ENCODE results near the gene SUGCT.

SUGCT gene

GRCh38 chr7:40611095-40611871, 476.5 kb downstream of the SUGCT start:
- Histone ChIP-seq H3K27me3 (ENCODE audit: insufficient read depth, low read length, poor library complexity, severe bottlenecking) (no peaks in the 10 kb centered on the region), H3K79me2 (ENCODE audit: insufficient read depth, low read length) (no peaks in the 10 kb centered on the region), H3F3A (ENCODE audit: low read depth) (no peaks in the 10 kb centered on the region), H3K9ac (ENCODE audit: low read depth, low read length, poor library complexity, severe bottlenecking) (no peak overlapping the region), H3K4me2 (ENCODE audit: low read depth, low read length, poor library complexity, severe bottlenecking) (no peak overlapping the region), H4K20me1 (ENCODE audit: insufficient read depth, low read length, poor library complexity, severe bottlenecking) (no peaks in the 10 kb centered on the region), H3K4me1 (ENCODE audit: insufficient read depth, low read length, poor library complexity, severe bottlenecking) (no peaks in the 10 kb centered on the region), H2AFZ (ENCODE audit: low read length) (no peak overlapping the region), H3K9me3 (ENCODE audit: insufficient read depth, low read depth, low read length) (no peaks in the 10 kb centered on the region), H3K9me2 (replicated peaks; ENCODE audit: low read depth, low read length) (no peaks in the 10 kb centered on the region), H3K36me3 (ENCODE audit: insufficient read depth, low read length) (no peaks in the 10 kb centered on the region), H3K4me3 (ENCODE audit: low read length, poor library complexity, severe bottlenecking) (no peak overlapping the region)
- no peak for TF ChIP-seq CTCF (conservative IDR thresholded peaks at IDR 0.05; ENCODE audit: low read length)
- TF ChIP-seq EZH2phosphoT487 (IDR thresholded peaks at IDR 0.05; ENCODE audit: borderline replicate concordance): no peak

GRCh38 chr7:40612298-40612697, 477.5 kb downstream of the SUGCT start:
- H3K9me2 ChIP-seq (replicated peaks; ENCODE audit: low read depth, low read length): no peaks in the 10 kb centered on the region
- H4K20me1 ChIP-seq (ENCODE audit: insufficient read depth, low read length, poor library complexity, severe bottlenecking): no peaks in the 10 kb centered on the region
- no peaks in the 10 kb centered on the region for H3K79me2 ChIP-seq (ENCODE audit: insufficient read depth, low read length)
- no peaks in the 10 kb centered on the region for H3K9me3 ChIP-seq (ENCODE audit: insufficient read depth, low read depth, low read length)
- no peaks in the 10 kb centered on the region for H3K36me3 ChIP-seq (ENCODE audit: insufficient read depth, low read length)
- H2AFZ ChIP-seq (ENCODE audit: low read length): no peak overlapping the region
- no peak for TF ChIP-seq CTCF (conservative IDR thresholded peaks at IDR 0.05; ENCODE audit: low read length)
- no peak for TF ChIP-seq EZH2phosphoT487 (IDR thresholded peaks at IDR 0.05; ENCODE audit: borderline replicate concordance)
- no peak overlapping the region for H3K4me3 ChIP-seq (ENCODE audit: low read length, poor library complexity, severe bottlenecking)
- H3F3A ChIP-seq (ENCODE audit: low read depth): no peaks in the 10 kb centered on the region
- H3K27me3 ChIP-seq (ENCODE audit: insufficient read depth, low read length, poor library complexity, severe bottlenecking): no peaks in the 10 kb centered on the region
- H3K4me1 ChIP-seq (ENCODE audit: insufficient read depth, low read length, poor library complexity, severe bottlenecking): no peaks in the 10 kb centered on the region
- no peak overlapping the region for H3K4me2 ChIP-seq (ENCODE audit: low read depth, low read length, poor library complexity, severe bottlenecking)
- H3K9ac ChIP-seq (ENCODE audit: low read depth, low read length, poor library complexity, severe bottlenecking): no peak overlapping the region

GRCh38 chr7:40619647-40620046, 484.8 kb downstream of the SUGCT start:
- no peak overlapping the region for H3K4me3 ChIP-seq (ENCODE audit: low read length, poor library complexity, severe bottlenecking)

More at GRCh38 chr7:40619647-40620046, 484.8 kb downstream of the SUGCT start:
- H3F3A ChIP-seq (ENCODE audit: low read depth): no peaks in the 10 kb centered on the region
- no peaks in the 10 kb centered on the region for H4K20me1 ChIP-seq (ENCODE audit: insufficient read depth, low read length, poor library complexity, severe bottlenecking)
- TF ChIP-seq EZH2phosphoT487 (IDR thresholded peaks at IDR 0.05; ENCODE audit: borderline replicate concordance) (no peak), CTCF (conservative IDR thresholded peaks at IDR 0.05; ENCODE audit: low read length) (no peak)
- peaks cover 9% of the 10 kb centered on the region for H3K27me3 ChIP-seq (ENCODE audit: insufficient read depth, low read length, poor library complexity, severe bottlenecking)
- H3K9me2 ChIP-seq (replicated peaks; ENCODE audit: low read depth, low read length): no peaks in the 10 kb centered on the region
- no peak overlapping the region for H3K9ac ChIP-seq (ENCODE audit: low read depth, low read length, poor library complexity, severe bottlenecking)
- no peaks in the 10 kb centered on the region for H3K4me1 ChIP-seq (ENCODE audit: insufficient read depth, low read length, poor library complexity, severe bottlenecking)
- no peaks in the 10 kb centered on the region for H3K79me2 ChIP-seq (ENCODE audit: insufficient read depth, low read length)
- H2AFZ ChIP-seq (ENCODE audit: low read length): no peak overlapping the region
- no peaks in the 10 kb centered on the region for H3K9me3 ChIP-seq (ENCODE audit: insufficient read depth, low read depth, low read length)
- H3K36me3 ChIP-seq (ENCODE audit: insufficient read depth, low read length): no peaks in the 10 kb centered on the region
- H3K4me2 ChIP-seq (ENCODE audit: low read depth, low read length, poor library complexity, severe bottlenecking): no peak overlapping the region
